Right atrium auricular region (tissue), 2 donors: ENCODE results near the gene LRRC26. TPM values are rescaled to one million over a fixed set of nuclear protein-coding genes. Genes with fewer than 3 reads are reported as not detected.

Source experiments
- DNase-seq: peaks from one replicate; pipeline ENCODE4 v3.0.0-alpha.2; 2019; ENCODE audit warnings: low spot score
- H3K27ac ChIP-seq, 2 donors: fragments of 200-600 bp; sonication (generic); 1 replicate in 1 of 2; 2 replicates in 1 of 2; pipeline ENCODE4 v1.5.1; 2016 to 2019
- H3K27me3 ChIP-seq, 2 donors: fragments of 200-600 bp; sonication (generic); one replicate each; pipeline versions ENCODE4 v1.5.1 to v1.6.0; 2017 to 2019
- H3K36me3 ChIP-seq: fragments of 200-600 bp; sonication (generic); one replicate; pipeline ENCODE4 v1.5.1; 2016
- H3K4me1 ChIP-seq, 2 donors: fragments of 200-600 bp; sonication (generic); one replicate each; pipeline versions ENCODE4 v1.5.1 to v1.6.0; 2017 to 2019
- H3K4me3 ChIP-seq, 2 donors: fragments of 200-600 bp; sonication (generic); 1 replicate in 1 of 2; 2 replicates in 1 of 2; pipeline ENCODE4 v1.5.1; 2017 to 2019; ENCODE audit warnings: mild to moderate bottlenecking in 1 of 2, moderate library complexity in 1 of 2
- H3K9me3 ChIP-seq, 2 donors: fragments of 200-600 bp; sonication (generic); one replicate each; pipeline ENCODE4 v1.5.1; 2019
- total RNA-seq, 2 donors: library from RNA; depleted of rRNA; stranded (reverse); fragments of >200 nt; gene quantifications; one replicate each; pipeline ENCODE4 v1.1.0, GENCODE V29; 2016
- TF ChIP-seq, protein P1 (sequence below), 2 donors: fragments of 200-600 bp; sonication (generic); IDR thresholded peaks; one replicate each; pipeline ENCODE4 v1.5.1; 2019; ENCODE audit warnings: antibody characterized with exemption in 2 of 2

The LRRC26 gene
- total RNA-seq, 2 donors from 2014 or later = not detected

GRCh38 chr9:137157618-137158415 lies 12.0 kb downstream of the LRRC26 start:
- Histone ChIP-seq H3K27ac (no peak overlapping the region), H3K27me3 (peaks cover 13 to 34% of the 10 kb centered on the region in 2 donors), H3K4me1 (peaks cover 0 to 29% of the 10 kb centered on the region in 2 donors), H3K36me3 (no peaks in the 10 kb centered on the region), H3K4me3 (no peak overlapping the region), H3K9me3 (no peaks in the 10 kb centered on the region)
- DNase-seq = no peak
- TF ChIP-seq, protein P1, sequence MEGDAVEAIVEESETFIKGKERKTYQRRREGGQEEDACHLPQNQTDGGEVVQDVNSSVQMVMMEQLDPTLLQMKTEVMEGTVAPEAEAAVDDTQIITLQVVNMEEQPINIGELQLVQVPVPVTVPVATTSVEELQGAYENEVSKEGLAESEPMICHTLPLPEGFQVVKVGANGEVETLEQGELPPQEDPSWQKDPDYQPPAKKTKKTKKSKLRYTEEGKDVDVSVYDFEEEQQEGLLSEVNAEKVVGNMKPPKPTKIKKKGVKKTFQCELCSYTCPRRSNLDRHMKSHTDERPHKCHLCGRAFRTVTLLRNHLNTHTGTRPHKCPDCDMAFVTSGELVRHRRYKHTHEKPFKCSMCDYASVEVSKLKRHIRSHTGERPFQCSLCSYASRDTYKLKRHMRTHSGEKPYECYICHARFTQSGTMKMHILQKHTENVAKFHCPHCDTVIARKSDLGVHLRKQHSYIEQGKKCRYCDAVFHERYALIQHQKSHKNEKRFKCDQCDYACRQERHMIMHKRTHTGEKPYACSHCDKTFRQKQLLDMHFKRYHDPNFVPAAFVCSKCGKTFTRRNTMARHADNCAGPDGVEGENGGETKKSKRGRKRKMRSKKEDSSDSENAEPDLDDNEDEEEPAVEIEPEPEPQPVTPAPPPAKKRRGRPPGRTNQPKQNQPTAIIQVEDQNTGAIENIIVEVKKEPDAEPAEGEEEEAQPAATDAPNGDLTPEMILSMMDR (IDR thresholded peaks at IDR 0.05) = no peak

- no peaks in the 10 kb centered on the region for H3K36me3 ChIP-seq
- peaks cover 0 to 18% of the 10 kb centered on the region in 2 donors for H3K4me1 ChIP-seq
- DNase-seq = no peak
- no peak overlapping the region for H3K27ac ChIP-seq
- peaks cover 13 to 24% of the 10 kb centered on the region in 2 donors for H3K27me3 ChIP-seq
- H3K9me3 ChIP-seq = no peaks in the 10 kb centered on the region
- H3K4me3 ChIP-seq = peak overlapping the region in 1 of 2 donors; percentile 16
- TF ChIP-seq, protein P1 (IDR thresholded peaks at IDR 0.05) = no peak
Measured at GRCh38 chr9:137156567-137157375, 13.1 kb downstream of the LRRC26 start.

GRCh38 chr9:137152844-137153405 lies 16.9 kb downstream of the LRRC26 start:
- H3K4me3 ChIP-seq = no peak overlapping the region
- H3K27ac ChIP-seq = no peak overlapping the region
- H3K36me3 ChIP-seq = no peaks in the 10 kb centered on the region
- no peaks in the 10 kb centered on the region for H3K9me3 ChIP-seq
- peaks cover 0 to 11% of the 10 kb centered on the region in 2 donors for H3K4me1 ChIP-seq
- TF ChIP-seq, protein P1 (IDR thresholded peaks at IDR 0.05) = no peak
- no peak for DNase-seq
- H3K27me3 ChIP-seq = no peaks in the 10 kb centered on the region

DNA sequence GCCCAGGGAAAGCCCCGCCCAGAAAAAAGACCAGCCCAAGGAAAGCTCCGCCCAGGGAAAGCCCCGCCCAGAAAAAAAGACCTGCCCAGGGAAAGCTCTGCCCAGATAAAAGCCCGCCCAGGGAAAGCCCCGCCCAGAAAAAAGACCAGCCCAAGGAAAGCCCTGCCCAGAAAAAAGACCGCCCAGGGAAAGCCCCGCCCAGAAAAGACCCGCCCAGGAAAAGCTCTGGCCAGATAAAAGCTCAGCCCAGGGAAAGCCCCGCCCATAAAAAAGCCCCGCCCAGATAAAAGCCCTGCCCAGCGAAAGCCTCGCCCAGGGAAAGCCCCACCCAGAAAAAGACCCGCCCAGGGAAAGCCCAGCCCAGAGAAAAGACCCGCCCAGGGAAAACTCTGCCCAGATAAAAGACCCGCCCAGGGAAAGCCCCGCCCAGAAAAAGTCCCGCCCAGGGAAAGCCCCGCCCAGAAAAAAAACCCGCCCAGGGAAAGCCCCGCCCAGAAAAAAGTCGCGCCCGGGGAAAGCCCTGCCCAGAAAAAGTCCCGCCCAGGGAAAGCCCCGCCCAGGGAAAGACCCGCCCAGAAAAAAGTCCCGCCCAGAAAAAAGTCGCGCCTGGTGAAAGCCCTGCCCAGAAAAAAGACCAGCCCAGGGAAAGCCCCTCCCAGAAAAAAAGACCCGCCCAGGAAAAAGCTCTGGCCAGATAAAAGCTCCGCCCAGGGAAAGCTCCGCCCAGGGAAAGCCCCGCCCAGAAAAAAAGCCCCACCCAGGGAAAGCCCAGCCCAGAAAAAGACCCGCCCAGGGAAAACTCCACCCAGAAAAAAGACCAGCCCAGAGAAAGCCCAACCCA lies 19.0 kb downstream of the LRRC26 start:
- H3K36me3 ChIP-seq = no peaks in the 10 kb centered on the region
- DNase-seq = no peak
- H3K4me3 ChIP-seq = no peak overlapping the region
- H3K4me1 ChIP-seq = no peaks in the 10 kb centered on the region
- TF ChIP-seq, protein P1 (IDR thresholded peaks at IDR 0.05) = no peak
- no peak overlapping the region for H3K27ac ChIP-seq
- H3K27me3 ChIP-seq = peaks cover 0 to 4% of the 10 kb centered on the region in 2 donors
- H3K9me3 ChIP-seq = no peaks in the 10 kb centered on the region

DNA sequence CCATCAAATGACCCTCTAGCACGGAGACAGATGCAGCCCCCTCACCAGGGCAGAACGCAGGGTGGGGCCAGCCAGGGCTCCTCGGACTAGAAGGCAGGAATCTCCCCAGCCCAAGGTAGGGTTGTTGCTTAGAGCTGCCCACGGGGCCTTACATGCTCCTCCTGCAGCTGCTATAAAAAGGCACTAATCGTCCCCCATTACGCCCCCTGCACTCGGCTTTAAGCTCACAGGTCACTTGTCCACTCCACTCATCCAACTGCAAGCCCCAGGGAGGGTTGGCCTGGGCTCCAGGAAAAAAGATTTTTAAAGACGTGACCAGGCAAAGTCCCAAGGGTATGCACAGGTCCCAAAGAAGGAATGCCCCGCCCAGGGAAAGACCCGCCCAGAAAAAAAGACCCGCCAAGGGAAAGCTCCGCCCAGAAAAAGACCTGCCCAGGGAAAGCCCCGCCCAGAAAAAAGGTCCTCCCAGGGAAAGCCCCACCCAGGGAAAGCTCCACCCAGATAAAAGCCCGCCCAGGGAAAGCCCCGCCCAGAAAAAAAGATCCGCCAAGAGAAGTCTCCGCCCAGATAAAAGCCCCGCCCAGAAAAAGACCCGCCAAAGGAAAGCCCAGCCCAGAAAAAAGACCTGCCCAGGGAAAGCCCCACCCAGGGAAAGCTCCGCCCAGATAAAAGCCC lies 19.8 kb downstream of the LRRC26 start:
- TF ChIP-seq, protein P1 (IDR thresholded peaks at IDR 0.05) = no peak
- Histone ChIP-seq H3K4me3 (no peak overlapping the region), H3K4me1 (no peaks in the 10 kb centered on the region), H3K27me3 (peaks cover 0 to 4% of the 10 kb centered on the region in 2 donors), H3K36me3 (no peaks in the 10 kb centered on the region), H3K27ac (no peak overlapping the region), H3K9me3 (no peaks in the 10 kb centered on the region)
- no peak for DNase-seq
